Spleen (tissue), 7 donors: ENCODE results near the gene CRIP2.

Experiments
- CTCF ChIP-seq, 11 experiments: fragments of 200-600 bp in 7 of 11; fragments of 450-650 bp in 4 of 11; sonication (generic) in 4 of 11; IDR thresholded peaks in 8 of 11; conservative IDR thresholded peaks in 3 of 11; 1 replicate in 7 of 11; 2 replicates in 4 of 11; pipeline versions ENCODE4 v1.4.0 to v1.8.0; 2016 to 2021; ENCODE audit warnings: antibody characterized with exemption in 11 of 11, inconsistent platforms in 4 of 11, mild to moderate bottlenecking in 1 of 11
- POLR2A ChIP-seq, 3 donors: fragments of 450-650 bp; IDR thresholded peaks; one replicate each; pipeline ENCODE4 v1.5.1; 2017; ENCODE audit warnings: antibody characterized with exemption in 3 of 3, mild to moderate bottlenecking in 1 of 3
- donor health status: DM: no; HTN: no; CAD: no; lungs with moderate emphysema.
- donor health status: DM: no; HTN: no; CAD: no.
- donor health status: DM: no; HTN: no; CAD: no.

DNA sequence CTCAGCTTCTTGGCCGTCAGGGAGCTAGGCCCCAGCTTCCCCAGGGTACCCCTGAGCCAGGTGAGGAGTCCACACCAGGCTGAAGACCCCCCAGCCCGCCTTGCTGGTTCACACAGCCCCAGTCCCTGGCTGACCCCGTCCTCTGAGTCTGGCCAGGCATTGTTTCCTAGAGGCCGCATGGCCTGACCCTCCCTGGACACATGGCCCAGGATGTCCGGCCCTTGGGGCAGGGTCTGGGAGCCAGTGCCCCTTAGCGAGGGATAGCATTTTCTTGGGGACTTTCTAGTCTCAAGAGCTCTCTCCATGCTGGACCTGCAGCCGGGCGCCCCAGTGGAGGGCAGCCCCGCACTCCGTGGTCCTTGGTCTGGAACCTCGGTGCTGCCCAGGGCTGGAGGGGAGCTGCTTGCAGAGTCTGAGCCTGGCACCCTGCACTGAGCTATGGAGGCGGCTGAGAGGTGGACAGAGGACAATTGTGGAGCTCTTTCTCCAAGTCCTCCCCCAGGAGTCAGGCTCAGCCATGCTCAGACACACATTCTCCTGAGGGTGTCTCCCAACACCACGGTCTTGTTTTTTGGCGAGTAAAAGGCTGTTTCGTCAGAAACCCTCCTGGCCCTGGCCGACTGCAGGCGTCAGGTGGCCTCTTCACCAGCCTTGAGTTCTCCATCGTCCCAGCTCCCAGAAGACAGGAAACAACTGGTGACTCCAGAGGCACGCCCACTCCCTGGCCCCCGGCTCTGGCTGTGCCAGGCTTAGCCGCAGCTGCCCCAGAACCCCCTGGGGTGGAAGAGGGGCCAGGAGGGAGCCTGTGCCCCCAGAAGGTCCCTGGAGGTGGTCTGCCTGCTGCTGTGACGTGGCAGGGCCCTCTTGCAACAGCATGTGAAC, 17.6 kb upstream of the CRIP2 start:
- TF ChIP-seq CTCF (IDR thresholded peaks at IDR 0.05 in 8 of 11, conservative IDR thresholded peaks at IDR 0.05 in 3 of 11) (no peak), POLR2A (IDR thresholded peaks at IDR 0.05) (no peak)
